ENCODE measurements around the gene NR2F6.

Gene NR2F6

DNA sequence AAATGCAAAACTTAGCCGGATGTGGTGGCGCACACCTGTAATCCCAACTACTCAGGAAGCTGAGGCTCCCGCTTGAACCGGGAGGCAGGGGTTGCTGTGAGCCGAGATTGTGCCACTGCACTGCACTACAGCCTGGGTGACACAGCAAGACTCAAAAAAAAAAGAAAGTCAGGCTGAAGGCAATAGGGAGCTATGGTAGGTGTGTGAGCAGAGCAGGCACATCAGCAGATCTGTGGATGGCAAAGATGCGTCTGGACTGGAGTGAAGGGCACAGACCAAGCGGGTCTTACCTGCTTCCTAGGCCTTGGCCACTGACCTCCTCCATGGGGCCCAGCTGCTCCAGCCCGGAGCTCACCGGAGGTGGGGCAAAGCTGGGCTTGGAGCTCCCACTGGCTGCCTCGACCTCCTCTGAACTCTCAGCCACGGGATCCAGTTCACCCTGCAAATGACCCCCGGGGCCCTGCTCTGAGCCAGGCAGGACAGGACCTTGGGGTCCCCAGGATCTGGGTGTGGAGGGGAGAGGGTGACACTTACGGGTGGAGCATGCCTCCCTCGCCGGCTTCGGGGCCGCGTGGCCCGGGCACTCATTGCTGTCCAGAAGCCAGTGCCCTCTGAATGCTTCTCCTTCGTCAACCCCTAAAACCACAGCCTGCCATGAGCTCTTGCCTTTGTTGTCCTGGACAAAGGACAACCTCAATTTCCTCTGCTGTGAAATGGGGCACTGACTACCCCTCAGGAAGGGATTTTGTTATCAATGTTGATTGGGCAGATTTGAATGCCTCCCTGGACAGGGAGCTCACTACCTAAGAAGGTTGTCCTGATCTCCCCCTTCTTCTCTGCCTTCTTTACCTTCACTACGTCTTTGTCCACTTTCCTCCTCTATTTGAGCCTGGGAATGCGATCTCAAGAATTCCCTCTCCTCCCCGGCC is 18.3 kb upstream of the NR2F6 start:
- no peak for FAIRE-seq

DNA sequence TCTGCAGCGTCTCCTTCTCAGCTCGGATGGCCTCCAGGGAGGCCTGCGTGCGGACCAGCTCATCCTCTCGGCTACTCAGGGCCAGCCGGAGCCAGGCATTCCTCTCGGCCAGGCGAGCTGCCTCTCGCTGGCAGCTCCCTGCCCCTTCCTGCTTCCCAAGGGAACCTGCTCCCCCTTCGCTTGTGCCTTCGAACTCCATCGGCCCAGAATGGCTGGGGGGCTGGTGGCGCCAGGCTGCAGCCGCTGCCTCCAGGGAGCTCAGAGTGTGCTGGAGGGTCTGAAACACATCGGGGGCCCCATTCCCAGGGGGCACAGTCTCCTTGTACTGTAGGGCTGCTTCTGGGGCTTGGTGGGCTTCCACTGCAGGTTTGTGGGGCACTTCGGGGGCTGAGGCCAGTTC is 16.8 kb upstream of the NR2F6 start:
- no peak for FAIRE-seq

DNA sequence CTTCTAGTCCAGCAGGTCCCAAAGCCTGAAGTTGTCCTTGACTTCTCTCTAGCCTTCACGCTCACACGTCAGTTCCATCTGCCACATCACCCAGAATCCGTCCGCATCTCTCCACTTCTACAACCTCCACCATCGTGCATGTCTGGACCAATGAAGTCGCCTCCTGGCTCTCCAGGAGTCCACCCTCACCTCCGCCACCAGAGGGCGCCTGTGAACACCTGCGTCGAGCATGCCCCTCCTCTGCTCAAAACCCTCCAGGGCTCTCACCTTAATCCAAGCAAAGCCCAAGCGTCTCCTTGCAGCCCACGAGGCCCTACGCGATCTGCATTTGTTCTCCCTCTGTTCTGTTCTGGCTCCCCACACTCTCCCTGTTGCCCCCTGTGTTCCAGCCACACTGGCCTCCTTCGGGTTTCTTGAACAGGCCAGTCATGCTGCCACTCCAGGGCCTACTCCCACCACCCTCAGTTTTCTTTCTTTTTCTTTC is 15.2 kb upstream of the NR2F6 start:
- FAIRE-seq: no peak

DNA sequence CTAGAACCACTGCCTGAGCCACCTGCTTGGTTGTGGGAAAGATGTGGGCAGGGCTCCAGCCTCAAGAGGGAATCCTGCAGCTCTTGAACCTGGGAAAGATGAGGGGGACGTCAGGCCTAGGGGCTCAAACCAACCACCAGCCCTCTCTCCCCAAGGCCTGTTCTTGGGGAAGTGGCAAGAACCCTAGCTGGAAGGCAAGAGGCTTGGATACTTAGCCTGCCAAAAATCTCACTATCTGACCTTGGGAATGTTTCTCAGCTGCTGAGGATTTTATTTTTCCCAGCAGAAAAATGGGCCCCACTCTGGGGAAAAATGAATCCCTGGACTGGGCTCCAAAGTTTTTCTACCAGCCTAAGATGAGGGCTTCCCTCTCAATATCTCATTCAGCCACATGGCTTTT is 14.2 kb upstream of the NR2F6 start:
- no peak for FAIRE-seq

DNA sequence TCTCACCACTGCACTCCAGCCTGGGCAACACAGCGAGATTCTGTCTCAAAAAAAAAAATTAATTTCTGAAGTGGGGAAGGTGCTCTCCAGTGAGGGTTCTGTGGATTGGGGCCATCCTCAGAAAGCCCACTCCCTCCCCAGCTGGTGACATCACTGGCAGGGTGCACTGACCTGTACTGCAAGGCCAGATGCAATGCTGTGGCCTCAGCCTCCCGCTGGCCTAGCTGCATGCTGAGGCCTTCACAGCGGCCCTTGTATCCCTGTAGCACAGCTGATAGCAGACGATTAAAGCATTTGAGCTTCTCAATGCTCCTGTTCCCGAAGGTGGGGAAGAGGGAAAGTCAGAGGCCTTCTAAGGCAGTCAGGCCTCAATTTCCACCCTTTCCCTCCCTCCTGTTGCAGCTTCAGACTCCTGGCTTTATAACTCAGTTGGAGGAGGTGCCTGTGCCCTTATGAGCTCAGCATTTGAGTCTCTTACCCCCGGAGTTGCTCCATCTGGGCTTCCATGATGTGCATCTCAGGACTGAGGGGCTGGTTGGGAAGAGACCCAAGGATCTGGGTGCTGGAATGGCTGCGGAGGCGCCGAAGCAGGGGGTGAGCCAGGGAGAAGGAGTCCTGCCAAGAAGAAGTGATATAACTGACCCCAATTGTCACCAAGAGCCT is 13.5 kb upstream of the NR2F6 start:
- FAIRE-seq: no peak

DNA sequence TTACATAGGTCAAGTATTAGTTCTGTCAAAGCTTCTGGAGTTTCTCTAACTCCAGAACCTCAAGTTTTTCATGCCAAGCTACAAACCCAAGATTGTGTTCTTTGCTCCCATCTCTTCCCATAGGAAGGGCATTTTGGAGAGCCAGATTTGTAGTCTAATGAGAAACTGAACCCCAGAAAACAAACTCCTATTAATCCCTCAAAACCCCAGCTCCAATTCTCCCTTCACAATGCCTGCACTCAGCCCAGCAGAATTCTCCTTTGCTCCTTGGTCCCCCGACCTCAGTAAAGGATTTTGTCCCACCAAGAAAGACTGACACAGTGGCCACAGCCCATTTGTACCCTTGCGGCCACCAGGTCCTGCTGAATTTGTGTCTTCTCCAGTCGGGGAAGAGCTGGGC is 10.4 kb upstream of the NR2F6 start:
- FAIRE-seq: no peak

DNA sequence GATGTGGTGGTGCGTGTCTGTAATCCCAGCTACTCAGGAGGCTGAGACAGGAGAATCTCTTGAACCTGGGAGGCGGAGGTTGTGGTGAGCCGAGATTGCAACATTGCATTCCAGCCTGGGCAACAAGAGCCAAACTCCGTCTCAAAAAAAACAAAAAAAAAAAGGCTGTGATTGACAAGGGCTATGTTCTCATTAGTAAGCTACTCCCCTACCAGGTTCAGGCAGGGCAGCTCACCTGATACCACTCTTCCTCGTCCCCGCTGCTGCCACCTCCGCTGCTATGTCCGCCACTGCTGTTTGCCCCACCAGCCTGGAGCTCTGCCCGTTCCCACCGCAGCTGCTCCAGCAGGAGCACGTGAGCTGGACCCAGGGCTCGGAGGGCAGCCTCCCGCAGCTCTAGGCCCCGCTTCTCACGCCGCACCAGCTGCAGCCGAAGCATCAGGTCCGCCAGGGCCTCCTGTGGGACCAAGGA is 9.5 kb upstream of the NR2F6 start:
- no peak for FAIRE-seq

DNA sequence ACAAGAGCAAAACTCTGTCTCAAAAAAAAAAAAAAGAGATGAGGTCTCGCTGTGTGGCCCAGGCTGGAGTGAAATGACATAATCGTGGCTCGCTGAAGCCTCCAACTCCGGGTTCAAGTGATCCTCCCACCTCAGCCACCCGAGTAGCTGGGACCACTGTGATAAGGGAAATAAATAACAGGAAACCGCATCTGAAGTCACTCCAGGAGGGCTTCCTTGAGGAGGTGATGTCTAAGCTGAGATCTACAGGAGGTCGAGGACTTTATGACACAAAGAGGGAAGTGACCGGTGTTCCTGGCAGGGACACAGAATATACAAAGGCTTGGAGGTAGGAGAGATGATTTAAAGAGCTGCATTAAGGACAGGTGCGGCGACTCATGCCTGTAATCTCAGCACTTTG is 8.9 kb upstream of the NR2F6 start:
- no peak for FAIRE-seq

DNA sequence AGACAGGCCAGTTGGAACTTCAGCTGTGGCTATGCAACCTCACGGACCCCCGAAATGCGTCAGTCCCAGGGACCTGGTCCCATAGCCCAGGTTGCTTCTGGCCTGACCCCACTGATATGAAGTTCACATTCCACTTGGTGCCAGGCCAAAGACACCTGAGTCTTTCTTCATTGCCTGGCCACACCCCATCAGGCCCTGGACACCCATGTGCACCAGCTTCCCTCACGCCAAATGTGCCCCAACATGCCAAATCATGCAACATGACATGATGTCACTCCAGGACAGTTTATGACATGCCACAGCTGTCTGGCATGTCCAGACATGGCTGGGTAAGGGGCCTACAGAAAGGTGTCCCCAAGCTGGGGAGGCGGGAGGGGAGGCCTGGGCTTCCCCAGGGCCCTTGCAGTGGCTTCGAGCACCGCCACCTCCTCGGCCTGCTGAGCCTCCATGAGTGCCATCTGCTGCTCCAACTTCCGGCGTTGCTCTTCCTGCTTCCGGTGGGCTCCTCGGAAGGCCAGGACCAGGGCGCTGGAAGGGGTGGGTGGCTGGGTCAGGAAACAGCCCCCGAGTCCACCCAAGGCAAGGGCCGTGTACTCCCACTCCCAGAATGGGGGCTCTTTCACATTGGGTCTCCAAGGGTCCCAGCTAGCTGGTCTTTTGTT is 4.3 kb upstream of the NR2F6 start:
- no peak for FAIRE-seq

DNA sequence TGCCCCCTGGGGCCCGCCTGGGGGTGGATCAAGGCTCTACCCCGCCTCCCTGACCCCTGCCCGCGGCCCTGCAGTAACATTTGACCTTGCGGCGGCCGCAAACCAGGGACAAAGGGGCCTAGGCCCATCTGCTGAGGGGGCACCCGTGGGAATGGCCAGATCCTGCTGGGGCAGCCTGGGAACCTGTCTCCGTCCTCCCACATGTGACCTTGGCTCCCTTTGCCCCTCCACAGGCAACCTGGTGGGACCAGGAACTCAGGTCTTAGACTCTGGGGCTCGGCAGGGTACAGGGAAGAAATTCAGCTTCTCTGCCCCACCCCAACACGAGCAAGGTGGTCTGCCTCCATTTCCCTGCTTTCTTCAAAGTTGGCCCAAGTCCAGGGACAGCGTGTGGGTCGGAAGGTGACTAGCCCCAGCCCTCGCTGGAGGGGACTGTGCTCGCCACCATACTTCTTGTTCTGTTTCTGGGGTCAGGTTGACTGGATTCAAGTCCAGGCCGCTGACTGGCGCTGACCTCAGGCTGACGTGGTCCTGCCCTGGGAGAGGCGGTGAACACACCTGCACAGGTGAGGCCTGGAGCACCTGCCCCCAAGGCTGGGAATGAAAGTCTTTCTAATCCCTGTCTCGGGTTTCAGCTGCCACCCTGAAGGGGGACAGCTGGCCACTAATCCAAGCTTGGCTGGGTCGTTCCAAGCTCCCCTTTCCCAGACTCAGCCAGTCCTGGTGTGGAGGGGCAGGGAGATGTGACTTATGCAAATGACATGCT is 2.5 kb upstream of the NR2F6 start:
- FAIRE-seq: no peak

DNA sequence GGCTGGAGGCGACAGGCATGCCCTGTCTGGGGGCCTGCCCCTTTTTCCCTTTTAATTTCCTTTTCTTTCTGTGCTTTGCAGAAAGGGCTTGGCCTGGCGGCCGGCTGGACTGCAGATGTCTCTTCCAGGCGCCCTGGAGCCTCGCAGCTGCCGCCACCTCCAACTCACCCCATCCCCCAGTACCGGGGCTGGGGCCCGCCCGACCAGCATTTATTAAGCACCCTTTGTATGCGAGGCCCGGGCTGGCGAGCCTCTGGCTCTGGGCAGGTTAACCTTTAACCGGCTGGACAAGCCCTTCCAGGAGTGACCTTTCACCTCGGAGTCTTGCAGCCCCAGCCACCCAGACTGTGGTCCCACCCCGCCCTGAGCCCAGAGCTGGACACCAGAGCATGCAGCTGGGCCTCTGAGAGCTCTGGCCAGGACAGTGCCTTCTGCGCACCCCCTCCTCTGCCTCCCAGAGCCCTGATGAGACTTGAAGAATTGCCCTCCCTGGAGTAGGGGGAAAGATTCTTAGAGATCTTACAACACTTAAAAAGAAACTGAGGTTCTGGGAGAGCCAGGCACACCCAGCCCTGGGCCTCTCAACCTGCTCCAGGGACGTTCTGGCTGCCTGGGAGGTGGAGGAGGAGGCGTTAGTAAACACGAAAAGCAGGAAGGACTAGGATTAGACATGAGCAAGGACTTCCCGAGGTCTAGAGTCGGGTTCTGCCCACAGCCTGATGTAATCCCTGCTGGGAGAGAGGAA is 1.1 kb upstream of the NR2F6 start:
- FAIRE-seq: no peak

DNA sequence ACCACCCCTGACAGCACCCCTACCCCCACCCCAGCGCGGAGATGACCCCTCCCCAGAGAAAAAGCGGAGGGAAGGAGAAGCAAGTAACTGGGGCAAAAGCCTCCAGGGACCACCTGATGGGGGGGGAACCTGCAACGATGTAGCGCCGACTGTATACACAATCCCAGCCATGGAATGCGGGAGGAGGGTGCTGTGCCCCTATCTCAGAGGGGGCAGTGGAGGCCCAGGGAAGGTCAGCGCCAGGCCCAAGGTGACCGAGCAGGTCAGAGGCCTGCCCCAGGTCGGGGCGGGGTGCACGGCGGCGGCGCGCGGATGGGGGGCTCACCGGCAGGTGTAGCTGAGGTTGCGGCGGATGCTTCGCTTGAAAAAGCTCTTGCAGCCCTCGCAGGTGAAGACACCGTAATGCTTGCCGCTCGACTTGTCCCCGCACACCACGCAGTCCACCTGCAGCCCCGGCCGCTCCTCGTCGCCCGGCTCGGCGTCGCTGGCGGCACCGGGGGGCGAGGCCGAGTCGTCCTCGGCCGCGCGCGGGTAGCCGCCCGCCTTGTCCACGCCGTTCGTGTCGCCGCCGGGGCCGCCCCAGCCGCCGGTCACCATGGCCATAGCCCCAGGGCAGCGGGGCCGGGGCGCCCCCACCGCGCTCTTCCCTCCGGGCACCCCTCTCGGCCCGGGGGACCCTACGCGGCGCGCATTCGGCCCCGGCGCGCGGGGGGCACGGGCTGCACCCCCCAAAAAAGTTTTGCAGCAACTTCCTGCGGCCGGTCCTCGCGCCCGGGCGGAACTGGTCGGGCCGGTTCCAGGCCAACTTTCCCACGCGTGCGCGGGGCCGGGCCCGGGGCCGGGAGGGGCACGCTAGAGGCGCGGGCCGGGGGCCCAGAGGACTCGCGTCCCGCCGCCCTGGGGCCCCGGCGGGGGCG is 843 bp downstream of the NR2F6 start:
- no peak for FAIRE-seq

DNA sequence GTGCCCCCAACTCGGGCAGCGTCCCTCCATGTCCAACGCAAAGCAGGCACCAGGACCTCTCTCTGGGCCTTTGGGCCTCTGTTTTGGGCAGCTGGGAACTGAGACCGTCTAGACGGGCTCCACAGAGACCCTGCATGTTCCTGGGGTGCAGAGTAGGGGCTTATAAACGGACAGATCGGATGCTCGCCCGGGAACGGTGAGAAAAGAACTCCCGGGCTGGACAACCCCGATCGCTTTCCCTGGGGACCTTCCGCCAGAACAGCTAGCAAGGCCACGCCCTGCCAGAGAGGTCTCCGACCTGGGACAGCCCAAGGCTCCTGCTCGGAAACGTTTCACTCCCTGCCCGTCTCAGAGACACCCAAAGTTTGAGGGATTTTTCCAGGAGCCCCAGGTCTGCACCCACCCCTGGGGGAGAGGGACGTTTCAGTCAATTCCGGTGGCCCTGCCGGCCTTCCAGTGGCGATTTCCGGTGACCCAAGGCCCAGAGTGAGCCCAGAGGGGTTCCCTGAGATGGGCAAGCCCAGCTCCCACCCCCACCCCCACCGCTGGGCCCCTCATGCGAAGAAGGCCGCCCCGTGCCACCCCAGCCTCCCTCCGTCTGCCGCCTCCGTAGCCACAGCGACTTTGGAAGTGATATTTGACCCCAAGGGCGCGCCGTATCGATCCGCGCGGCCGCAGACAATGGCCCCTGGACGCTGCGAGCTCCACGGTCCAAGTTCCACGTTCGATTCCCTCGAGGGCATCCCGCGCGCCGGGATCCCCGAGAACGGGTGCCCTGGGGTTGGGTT is 1.7 kb downstream of the NR2F6 start:
- no peak for FAIRE-seq

DNA sequence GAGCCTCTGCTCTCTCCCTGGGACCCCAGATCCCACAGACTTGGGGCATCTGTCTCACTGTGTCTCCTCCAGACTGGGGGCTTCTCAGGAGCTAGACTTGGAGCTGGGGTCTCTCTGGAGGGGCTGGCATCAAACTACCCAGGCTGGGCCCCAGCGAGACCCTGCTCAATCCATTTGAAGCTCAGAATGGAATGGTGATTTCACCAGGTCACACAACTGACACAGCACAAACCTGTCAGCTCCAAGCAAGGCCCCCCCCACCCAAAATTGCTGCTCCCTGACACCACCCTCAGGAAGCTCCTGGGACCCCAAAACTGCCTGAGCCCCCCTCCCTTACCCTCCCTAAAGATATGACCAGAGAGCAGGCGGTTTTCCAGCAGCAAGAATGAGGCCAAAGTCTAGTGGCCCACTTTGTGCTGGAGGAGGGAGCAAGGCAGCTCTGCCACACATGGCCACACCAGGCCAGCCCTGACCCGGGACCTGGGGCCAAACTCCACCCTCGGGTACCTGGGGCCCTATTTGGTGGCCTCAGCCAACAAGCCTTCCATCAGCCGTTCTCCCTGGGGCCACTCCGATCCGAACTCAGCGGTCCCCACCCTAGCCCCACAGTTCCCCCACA is 2.4 kb downstream of the NR2F6 start:
- FAIRE-seq: no peak

DNA sequence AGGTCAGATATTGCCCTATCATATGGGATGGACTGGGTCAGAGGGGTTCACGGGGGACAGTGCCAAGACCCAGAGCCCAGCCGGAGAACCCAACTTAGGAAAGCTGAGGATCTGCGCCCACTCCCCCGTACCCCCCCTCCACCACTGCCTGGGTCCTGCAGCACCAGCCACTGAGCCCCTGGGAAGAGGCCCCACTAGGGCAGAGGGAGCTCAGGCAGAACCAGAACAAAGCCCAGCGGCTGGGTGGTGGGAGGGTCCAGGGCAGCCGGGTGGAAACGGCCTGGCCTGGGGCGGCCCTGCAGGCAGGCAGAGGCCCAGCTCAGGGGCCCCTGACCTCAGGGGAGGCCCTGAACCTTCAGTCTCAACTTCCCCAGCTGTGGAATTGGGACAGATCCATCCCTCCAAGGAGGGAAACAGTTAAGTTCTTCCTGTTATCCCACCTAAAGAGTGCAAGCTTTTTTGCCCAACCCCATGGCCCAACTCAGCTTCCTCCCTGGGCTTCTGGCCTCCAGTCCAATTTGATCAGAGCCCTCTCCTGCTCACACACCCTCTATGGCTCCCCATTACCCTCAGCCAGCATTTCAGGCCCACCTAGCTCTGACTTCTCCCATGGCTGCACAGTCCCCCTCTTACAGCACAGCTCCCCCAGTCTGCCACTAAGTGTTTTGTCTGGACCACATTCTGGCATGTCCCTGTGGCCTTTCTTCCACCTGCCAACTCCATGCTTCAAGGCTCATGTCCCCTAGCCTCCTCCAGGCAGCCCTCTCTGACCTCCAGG is 3.1 kb downstream of the NR2F6 start:
- FAIRE-seq: no peak

DNA sequence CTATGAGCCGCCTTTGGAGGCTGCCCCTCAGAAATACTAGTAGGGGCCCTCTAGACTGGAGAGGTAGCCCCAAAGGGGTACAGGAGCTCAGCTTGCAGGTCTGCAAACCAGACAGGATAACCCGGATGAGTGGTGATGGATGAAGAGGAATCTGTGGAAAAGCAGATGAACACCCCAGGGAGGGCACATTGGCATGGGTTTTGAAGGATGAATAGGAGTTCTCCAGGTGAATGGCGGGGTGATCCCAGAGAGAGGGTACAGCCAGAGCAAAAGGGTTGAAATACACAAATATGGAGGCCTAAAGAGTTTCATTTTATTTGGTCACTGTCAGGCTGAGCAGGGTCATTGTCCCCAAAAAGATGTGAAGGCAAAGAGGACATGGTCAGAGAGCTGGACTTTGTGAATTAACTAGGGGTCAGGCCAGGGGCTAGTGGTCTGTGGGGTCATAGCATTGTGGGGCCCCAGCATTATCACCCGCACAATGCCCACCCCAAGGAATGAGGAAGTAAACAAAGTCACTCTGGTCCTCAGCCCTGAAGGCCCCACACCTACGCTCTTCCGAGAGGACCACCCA is 4.8 kb downstream of the NR2F6 start:
- no peak for FAIRE-seq

DNA sequence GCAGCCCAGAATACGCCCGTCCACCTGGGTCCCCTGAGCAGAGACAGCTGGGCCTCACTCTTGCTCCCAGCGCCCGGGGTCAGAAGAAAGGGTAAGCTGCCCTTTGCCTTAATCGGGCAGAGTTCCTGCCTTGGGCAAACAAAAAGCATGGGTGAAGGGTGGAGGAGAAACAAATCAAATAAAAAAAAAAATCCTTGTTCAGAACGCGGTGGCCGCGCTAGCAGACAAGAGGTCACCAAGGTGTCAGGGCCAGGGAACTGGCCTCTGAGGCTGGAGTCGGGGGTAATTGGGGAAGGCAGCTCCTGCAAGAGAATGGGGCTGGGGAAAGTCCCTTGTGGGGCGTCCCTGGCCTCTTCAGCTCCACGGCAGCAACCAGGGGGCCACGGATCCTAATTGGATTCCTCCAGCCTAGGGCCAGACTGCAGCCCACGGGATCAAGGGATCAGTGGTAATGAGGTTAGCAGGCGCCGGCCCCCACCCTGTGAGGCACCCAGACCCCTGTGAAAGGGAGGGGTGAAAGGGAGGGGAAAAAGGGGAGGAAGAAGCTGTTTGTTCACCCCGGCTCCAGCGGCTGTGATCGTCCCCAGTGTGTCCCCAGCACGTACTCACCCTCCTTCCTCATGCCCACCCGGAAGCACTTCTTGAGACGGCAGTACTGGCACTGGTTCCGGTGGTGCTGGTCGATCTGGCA is 5.5 kb downstream of the NR2F6 start:
- no peak for FAIRE-seq
